GM18868 (cell line): Measurements from ENCODE around the gene HMSD.
"Not testable (repeated sequence)": the region's sequence is repeated elsewhere in the genome, so short reads cannot be mapped to it uniquely, and the experiment has no call there.

Experiments
- ATAC-seq: cut with Tn5 transposase; IDR thresholded peaks from one replicate; pipeline ENCODE4 v1.9.1; 2021; ENCODE audit warnings: mild to moderate bottlenecking, moderate library complexity; ENCODE audit not compliant: unreplicated experiment

The HMSD gene

DNA sequence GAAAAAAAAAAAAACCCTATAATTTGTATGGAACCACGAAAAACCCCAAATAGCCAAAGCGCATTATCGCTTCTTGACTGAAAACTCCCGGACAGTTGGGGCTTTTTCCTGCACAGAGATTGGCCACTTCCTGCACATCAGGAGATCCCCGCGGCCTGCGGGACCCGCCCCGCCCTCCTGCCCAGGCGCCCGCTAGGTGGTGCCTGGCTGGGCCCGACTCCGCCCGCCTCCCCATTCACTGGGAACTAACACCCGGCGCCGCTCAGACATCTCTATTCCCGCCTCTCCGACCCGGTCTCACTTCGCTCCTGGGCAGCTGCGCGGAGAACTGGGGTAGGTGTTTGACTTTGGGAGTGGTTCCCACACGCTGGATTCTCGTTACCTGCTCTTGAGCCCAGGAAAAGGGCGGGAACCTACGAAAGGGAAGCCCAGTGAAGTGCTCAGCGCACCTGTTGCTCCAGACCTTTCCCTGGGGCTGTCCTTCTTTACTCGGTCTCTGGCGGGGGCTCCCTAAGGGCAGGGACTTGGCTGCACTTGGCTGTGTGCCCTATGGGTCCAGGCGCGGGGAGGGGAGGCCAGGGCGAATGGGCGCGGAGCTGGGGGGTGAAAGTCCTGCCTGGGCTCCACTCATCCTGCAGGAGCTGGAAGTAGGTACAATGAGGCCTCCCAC is at the start of gene HMSD:
HMSD (plus strand) TSS at position 234 of the 670 bp plus-strand sequence. CDS start 4,155 bp downstream, outside the sequence.
- peak; percentile 93 for ATAC-seq

DNA sequence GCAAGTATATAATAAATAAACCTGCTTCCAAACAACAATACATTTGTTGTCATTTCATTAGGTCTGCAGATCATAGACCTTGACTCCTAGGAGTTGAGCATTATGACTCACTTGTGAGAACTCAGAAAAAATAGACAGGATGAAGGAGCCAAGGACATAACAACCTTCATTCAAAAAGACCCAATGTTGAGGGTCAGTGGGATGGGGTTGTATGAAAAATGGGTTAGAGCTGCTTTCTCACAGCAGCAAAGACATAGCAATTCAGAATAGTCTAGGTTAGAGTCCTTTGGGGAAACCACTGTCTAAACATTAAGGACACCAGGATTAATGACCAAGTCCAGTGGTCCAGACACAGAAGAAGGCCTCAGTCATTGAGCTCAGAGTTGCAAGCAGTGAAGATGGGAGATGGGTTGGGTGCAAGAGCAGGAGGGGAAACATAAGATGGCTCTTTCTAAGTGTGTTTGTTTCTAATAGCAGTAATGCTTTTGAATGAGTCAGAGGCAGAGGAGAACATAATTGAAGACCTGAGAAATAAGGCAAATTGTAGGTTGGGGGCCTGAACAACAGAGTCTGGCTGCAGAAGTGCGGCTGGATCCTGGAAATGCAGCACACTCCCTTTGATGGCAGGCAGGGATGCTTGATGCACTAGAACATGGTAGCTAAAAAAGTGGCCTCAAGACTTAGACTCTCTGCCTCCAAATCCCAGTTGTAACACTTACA is 45.1 kb upstream of the HMSD start:
- ATAC-seq = no peak

DNA sequence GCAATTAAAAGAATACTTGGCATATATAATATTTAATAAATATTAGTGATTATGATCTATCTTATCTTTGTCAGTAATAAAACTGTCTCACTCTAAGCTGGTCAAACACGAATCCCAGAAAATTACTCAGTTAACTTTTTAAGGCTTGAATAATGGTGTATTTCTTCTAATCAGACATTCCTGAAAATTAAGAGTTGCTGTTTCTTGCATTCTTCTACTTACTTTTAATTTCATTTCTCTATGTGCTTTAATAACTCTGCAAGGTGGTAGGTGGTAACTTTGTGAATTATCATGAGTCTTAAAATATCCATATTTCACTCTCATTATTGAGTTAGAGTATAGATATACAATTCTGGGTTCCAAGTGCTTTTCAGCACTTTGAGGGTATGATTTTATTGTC is 44.4 kb upstream of the HMSD start:
- ATAC-seq = no peak

GRCh38 chr18:63905361-63905760 is 43.7 kb upstream of the HMSD start:
- ATAC-seq = peak; percentile 25

DNA sequence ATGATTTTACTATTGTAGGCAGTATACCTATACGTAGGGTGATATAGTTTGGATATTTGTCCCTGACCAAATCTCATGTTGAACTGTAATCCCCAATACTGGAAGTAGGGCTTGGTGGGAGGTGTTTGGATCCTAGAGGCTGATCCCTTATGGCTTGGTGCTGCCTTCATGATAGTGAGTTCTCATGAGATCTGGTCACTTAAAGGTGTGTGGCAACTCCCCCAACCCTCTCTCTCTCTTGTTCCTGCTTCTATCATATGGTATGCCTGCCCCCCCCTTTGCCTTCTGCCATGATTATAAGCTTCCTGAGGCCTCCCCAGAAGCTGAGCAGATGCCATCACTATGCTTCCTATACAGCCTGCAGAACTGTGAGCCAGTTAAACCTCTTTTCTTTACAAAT is 43.0 kb upstream of the HMSD start:
- no peak for ATAC-seq

DNA sequence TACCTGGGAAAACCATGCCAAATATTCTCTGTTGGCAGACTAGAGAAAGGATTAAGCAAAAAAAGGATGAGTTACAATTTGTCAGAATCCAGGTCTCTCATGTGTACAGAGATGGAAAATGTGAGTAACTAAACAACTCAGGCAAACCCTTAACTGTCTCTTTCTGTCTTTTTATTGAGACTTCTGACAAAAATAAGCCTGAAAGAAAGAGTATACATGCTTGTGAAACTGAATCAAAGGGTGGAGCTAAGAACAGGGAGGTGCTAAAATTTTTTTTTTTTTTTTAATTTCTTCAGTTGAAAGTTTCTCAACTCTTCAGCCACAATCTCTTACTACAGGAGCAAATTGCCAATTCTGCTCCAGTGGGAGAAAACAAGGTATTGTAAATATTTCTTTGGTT is 41.4 kb upstream of the HMSD start, which contains the start of gene SERPINB10:
SERPINB10 (plus strand) TSS at position 295 of the 400 bp plus-strand sequence. CDS start 7,553 bp downstream, outside the sequence.
- ATAC-seq = peak; percentile 43

DNA sequence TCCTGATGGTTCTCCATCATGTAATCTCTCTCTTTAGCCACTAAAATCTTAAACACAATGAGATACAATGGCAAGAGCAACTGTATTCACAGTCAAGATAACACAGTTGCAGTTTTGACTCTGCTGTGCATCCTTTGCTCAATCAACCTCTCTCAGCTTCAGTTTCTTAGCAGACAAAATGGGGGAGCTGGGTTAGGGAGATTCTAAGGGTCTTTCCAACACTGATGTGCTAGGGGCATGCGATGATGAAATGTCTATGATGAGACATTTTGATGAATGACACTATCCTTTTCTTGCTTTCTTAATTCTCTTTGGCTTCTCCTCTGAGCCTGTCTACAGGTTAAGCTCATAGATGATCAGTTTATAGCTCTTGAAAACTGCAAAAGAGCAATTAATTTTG is 40.2 kb upstream of the HMSD start:
- peak; percentile 55 for ATAC-seq

DNA sequence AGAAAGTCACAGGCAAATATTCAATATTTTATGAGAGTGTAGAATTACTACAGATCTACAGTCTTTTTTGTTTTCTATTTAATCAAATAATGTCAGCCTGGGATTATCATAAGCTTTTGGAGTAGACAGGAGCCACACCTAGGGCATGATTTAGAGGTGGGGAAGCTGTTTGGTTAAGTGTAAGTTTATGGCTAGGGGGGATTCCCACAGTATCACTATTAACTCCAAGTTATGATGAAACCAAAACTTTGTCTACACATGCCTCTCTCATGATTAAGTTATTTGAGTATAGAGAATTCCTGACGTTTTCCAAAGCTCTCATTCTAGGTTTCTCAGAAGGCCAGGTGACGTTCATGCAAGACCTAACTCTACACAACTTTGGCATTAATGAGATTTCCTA is 39.2 kb upstream of the HMSD start:
- ATAC-seq = peak; percentile 77

DNA sequence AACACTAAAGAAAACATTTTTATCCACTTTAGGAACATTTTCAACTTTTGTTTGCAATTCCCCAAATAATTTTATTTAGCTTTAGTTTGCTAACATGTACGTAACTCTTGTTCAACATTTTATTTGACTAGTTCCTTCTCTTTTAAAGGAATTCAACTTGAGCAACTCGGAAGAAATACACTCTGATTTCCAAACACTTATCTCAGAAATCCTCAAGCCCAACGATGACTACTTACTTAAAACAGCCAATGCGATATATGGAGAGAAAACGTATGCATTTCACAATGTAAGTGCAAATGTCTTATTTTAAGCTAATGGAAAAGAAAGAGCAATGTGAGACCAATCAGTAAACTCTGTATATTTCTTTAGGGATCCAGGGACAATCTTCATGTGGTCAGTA is 31.3 kb upstream of the HMSD start:
- no peak for ATAC-seq

DNA sequence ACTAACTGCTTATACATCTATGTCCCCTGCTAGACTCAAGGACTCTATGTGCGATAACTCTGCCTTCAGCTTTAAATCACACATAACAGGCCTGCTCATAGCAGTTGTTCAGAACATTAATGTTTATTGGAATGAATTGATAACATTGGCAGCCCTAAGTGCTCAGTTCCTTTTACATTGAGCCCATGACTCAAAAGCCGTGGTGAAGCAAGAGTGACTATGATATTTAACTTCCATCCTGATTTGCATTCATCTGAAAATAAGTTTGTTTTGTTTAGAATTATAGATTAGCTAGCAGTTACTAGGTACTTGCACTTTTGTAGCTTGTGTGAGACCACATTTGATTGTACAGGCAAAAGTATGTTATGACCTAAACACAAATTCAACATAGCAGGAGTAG is 27.1 kb upstream of the HMSD start:
- no peak for ATAC-seq

- ATAC-seq = no peak
Measured at GRCh38 chr18:63924551-63924950, 24.6 kb upstream of the HMSD start.

DNA sequence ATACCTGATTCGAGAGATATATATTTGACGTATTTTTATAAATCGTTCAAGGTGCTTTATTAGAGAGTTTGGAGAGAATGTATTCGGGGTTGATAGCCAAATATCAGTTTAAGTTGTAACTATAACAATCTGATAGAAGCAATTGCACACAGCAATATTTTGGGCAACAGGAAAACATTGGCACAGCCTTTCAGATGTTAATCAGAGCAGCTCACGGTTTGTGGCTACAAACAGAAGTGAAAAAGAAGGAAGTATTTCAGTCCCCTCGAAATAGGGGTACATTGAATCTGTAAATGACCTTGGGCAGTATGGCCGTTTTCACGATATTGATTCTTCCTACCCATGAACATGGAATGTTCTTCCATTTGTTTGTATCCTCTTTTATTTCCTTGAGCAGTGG is 20.8 kb upstream of the HMSD start:
- no peak for ATAC-seq

GRCh38 chr18:63929369-63929768 is 19.7 kb upstream of the HMSD start:
- ATAC-seq = peak; percentile 50

DNA sequence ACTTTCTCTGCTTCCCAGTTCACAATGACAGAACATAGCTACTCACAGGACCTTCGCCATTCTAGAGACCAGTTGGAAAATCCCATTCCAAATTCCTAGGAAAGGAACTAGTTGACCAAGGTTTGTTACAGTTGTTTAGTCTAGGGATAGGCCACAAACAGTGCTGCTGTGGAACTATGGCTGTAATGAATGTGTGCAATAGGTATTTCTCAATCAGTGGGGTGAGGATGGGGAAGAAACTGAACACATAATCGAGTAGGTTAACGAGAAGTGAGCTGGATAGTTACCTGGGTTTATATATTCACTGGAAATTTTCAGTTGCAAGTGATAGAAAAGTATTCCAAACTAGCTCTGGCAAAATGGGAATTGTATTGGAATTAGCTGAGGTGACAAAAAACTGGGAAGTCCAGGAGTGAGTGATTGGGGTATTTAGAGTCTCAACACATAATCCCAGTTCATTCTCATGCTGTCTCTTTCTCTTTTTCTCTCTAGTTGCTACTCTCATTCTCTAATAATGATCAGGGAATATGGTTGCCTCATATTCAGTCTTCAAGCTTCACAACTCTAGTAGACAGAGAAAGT is 18.2 kb upstream of the HMSD start:
- ATAC-seq = no peak

DNA sequence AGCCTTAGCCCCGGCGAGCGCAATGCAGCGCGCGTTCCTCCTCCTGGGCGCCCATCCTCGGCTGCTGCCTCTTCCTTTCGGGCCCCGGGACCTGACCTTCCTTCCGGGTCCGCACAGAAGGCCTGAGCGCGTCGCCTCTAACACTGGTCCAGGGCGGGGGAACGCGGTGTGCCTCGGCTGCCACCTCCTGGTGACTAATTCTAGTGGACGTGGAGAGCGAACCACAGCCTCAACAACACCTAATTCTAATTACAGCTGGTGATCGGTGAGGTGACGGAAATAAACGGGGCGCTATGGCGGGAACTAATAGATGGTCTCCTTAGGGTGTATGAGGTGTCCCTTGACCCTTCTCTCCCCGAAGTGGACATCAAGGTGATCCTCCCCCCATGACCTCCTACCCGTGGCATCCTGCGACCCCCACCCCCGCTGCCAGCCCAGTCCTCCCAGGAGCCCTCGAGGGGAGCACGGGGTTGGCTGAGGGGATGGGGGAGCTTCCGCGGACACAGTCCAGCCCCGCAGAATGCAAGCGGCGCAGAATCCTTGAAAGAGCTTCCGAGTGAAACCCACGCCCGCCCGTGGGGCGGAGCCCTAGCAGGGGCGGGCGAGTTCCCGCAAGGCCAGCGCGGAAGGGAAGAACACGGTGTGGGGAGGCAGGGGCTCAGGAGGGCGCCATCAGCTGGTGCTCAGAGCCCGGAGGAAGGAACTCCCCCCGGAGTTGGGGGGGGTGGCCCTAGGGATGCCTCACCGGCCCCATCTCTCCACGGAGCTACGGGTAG is 12.8 kb upstream of the HMSD start:
- ATAC-seq = peak; percentile 95

DNA sequence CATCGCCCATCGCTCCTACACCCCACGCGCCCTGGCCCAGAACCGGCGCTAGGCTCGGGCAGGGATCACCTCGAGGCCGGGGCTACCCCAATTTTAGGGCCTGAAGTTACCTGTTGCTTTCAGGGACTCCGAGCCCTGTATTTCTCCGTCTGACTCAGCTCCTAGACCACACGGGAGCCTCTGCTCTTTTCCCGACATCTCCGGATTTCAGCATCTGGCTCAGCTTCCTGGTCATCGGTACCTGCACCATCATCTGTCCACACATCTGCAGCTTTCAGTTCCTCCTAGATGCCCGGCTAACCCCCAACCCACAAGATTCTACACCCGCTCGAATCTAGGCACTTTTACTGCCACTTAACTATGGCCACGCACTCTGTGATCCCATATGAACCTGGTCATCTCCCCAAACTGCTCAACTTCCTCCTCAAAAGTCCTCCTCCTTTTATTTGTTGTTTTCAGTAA is 12.1 kb upstream of the HMSD start:
- no peak for ATAC-seq

DNA sequence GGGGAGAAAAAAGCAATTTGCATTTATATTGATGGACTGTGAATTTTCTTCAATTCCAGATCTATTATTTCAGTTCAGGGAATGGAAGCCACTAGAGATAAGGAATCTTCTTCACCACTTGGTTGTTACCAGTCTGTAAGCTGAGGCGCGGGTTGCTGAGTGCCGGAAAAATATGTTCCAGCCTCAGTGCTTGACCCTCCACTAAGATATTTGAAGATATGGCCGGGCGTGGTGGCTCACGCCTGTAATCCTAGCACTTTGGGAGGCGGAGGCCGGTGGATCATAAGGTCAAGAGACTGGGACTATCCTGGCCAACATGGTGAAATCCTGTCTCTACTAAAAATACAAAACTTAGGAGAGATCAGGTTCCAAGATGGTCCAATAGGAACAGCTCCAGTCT is 9.1 kb upstream of the HMSD start:
- no peak for ATAC-seq

DNA sequence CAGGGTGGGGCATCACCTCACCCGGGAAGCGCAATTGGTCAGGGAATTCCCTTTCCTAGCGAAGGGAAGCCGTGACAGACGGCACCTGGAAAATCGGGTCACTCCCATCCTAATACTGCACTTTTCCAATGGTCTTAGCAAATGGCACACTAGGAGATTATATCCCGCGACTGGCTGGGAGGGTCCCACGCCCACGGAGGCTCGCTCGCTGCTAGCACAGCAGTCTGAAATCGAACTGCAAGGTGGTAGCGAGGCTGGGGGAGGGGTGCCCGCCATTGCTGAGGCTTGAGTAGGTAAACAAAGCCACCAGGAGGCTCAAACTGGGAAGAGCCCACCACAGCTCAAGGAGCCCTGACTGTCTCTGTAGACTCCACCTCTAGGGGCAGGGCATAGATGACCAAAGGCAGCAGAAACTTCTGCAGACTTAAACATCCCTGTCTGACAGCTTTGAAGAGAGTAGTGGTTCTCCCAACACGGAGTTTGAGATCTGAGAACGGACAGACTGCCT is 8.5 kb upstream of the HMSD start:
- ATAC-seq = not testable (repeated sequence)

DNA sequence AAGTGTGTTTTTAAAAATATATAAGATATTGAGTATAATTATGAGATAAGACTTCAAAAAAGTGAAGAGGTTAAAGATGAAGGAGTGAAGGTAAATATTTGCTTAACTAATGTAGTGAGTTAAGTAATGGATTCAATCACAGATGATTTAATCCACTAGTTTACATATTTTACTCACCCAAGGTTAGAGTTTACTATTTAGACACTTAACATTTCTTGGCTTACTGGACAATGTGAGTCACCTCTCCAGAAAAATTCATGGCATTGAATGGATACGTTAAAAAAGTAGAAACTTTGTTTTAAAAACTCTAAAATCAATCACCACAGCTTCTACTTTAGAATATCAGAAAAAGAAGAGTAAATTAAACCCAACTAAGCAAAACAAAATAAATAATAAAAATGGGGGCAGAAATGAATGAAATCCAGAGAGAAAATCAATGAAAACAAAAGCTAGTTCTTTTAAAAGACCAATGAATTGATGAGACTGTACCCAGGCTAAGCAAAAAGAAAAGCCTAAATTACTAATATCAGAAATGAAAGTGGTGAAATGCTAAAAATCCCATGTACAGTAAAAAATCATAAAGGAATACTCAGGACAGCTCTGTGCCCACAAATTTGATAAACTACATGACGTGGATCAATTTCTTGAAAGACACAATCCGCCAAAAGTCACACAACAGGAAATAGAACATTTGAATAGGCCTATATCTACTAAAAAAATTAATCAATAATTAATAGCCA is 1.9 kb upstream of the HMSD start:
- no peak for ATAC-seq

GRCh38 chr18:63951302-63951705 is 2.2 kb downstream of the HMSD start:
- peak; percentile 55 for ATAC-seq
